GM21737 (cell line): ENCODE results near the gene LDHD.

Experiments used
- ATAC-seq: cut with Tn5 transposase; IDR thresholded peaks from one replicate; pipeline ENCODE4 v1.9.1; 2021; ENCODE audit warnings: mild to moderate bottlenecking, moderate library complexity; ENCODE audit not compliant: unreplicated experiment

The LDHD gene

GRCh38 chr16:75064403-75065148 lies 52.0 kb downstream of the LDHD start:
- ATAC-seq: no peak

- ATAC-seq: no peak
These were observed 53.0 kb downstream of the LDHD start for GRCh38 chr16:75063549-75064088.

GRCh38 chr16:75062976-75063346 lies 53.6 kb downstream of the LDHD start:
- no peak for ATAC-seq

GRCh38 chr16:75062135-75062975 lies 54.2 kb downstream of the LDHD start:
- no peak for ATAC-seq
